Naive thymus-derived CD8-positive, alpha-beta T cell (primary cell): ENCODE data around the gene IRS1. TPM values are rescaled to one million over a fixed set of nuclear protein-coding genes. Genes with fewer than 3 reads are reported as not detected.

ENCODE experiments used
- ATAC-seq, 2 donors: fragments of 150-1000 bp; cut with Tn5 transposase in 1 of 2; sonication (Bioruptor Pico), chemical (Tn5 transposase) in 1 of 2; 1 replicate in 1 of 2; 2 replicates in 1 of 2; pipeline ENCODE4 v1.10.0; 2021; ENCODE audit warnings: mild to moderate bottlenecking in 2 of 2, moderate library complexity in 2 of 2
- POLR2A ChIA-PET: fragments of 350-600 bp; sonication (Branson Sonifier 250); formaldehyde crosslinking; loops from one replicate; lab custom pipeline; 2021; ENCODE audit warnings: antibody characterized with exemption; lab: Charles Lee
- DNase-seq, 10 donors: peaks; one replicate each; pipeline versions ENCODE4 v3.0.0 to v3.0.0-alpha.2; 2020 to 2022
- H3K27ac Mint-ChIP-seq, 10 donors: one replicate each; pipeline ENCODE4 v1.8.0; 2020 to 2022; ENCODE audit warnings: mild to moderate bottlenecking in 10 of 10, mixed read lengths in 10 of 10, moderate library complexity in 4 of 10, inconsistent platforms in 1 of 10
- H3K27me3 Mint-ChIP-seq, 5 donors: one replicate each; pipeline ENCODE4 v1.8.0; 2021 to 2022; ENCODE audit warnings: mixed read lengths in 5 of 5
- H3K36me3 Mint-ChIP-seq, 3 donors: one replicate each; pipeline ENCODE4 v1.8.0; 2020 to 2022; ENCODE audit warnings: mixed read lengths in 3 of 3, mild to moderate bottlenecking in 2 of 3, inconsistent platforms in 1 of 3
- H3K4me1 Mint-ChIP-seq, 4 donors: one replicate each; pipeline ENCODE4 v1.8.0; 2021 to 2022; ENCODE audit warnings: mixed read lengths in 4 of 4
- H3K4me3 Mint-ChIP-seq, 10 donors: one replicate each; pipeline ENCODE4 v1.8.0; 2020 to 2022; ENCODE audit warnings: mild to moderate bottlenecking in 10 of 10, mixed read lengths in 10 of 10, moderate library complexity in 6 of 10, inconsistent platforms in 1 of 10
- H3K9me3 Mint-ChIP-seq, 9 donors: one replicate each; pipeline ENCODE4 v1.8.0; 2020 to 2022; ENCODE audit warnings: mixed read lengths in 9 of 9, mild to moderate bottlenecking in 3 of 9, inconsistent platforms in 1 of 9, moderate library complexity in 1 of 9
- polyA plus RNA-seq, 3 donors: library from polyadenylated mRNA; unstranded; fragments of 300-500 nt; fragmentation: Illumina TruSeq; gene quantifications; one replicate each; pipeline ENCODE4 v1.2.3, GENCODE V29; 2021
- total RNA-seq, 8 experiments: library from RNA in 2 of 8; stranded (reverse) in 2 of 8; gene quantifications; one replicate each; pipeline ENCODE4 v1.2.3 and lab custom pipeline; 2021 to 2026

The IRS1 gene
- total and polyA plus RNA-seq, 5 experiments from 2014 or later, result 0.51 to 14.0 (median 0.84) TPM

- DNase-seq (no peak), ATAC-seq (no peak)
- Mint-ChIP-seq H3K4me1 (peaks cover 12 to 64% (median 31%) of the 10 kb centered on the region in 4 donors), H3K4me3 (peak overlapping the region in 1 of 10 donors; percentile 5), H3K36me3 (no peaks in the 10 kb centered on the region), H3K27ac (peak overlapping the region in 3 of 10 donors; percentile 29 to 98 (median 37)), H3K9me3 (peaks cover 0 to 2% (median 0%) of the 10 kb centered on the region in 9 donors), H3K27me3 (no peaks in the 10 kb centered on the region)
- POLR2A ChIA-PET, result interaction anchor here (3.3 to 4.8 kb wide), 3 partner anchors 10 to 46 kb away, joined by 21 to 28 read pairs (median 26); partner anchors contain the start of genes IRS1 and RHBDD1
Observed at GRCh38 chr2:226788881-226789490, 10.6 kb downstream of the IRS1 start.

GRCh38 chr2:226788064-226788463 is 11.6 kb downstream of the IRS1 start:
- Mint-ChIP-seq H3K4me1 (peaks cover 12 to 63% (median 23%) of the 10 kb centered on the region in 4 donors), H3K27me3 (no peaks in the 10 kb centered on the region), H3K27ac (peak overlapping the region in 1 of 10 donors; percentile 61), H3K4me3 (no peak overlapping the region), H3K36me3 (no peaks in the 10 kb centered on the region), H3K9me3 (peaks cover 0 to 5% (median 0%) of the 10 kb centered on the region in 9 donors)
- POLR2A ChIA-PET, result interaction anchor here (0.7 to 4.8 kb wide), 2 partner anchors 15 to 53 kb away, joined by 3 to 26 read pairs; no protein-coding TSS in a partner anchor
- DNase-seq (no peak), ATAC-seq (no peak)

- ATAC-seq, result no peak
- peak overlapping the region in 2 of 10 donors; percentile 20 to 27 for H3K27ac Mint-ChIP-seq
- H3K4me1 Mint-ChIP-seq, result peaks cover 0 to 60% (median 1%) of the 10 kb centered on the region in 4 donors
- H3K4me3 Mint-ChIP-seq, result no peak overlapping the region
- no peak for DNase-seq
- POLR2A ChIA-PET, result interaction anchor here (0.6 kb wide), 2 partner anchors 15 to 544 kb away, joined by 4 to 6 read pairs; partner anchors contain the start of gene IRS1
- H3K36me3 Mint-ChIP-seq, result peaks cover 0 to 2% (median 0%) of the 10 kb centered on the region in 3 donors
- H3K9me3 Mint-ChIP-seq, result peaks cover 0 to 5% (median 0%) of the 10 kb centered on the region in 9 donors
- H3K27me3 Mint-ChIP-seq, result no peaks in the 10 kb centered on the region
Observed at GRCh38 chr2:226783885-226784284, 15.7 kb downstream of the IRS1 start.

GRCh38 chr2:226782092-226782713 is 17.4 kb downstream of the IRS1 start:
- peaks cover 0 to 5% (median 0%) of the 10 kb centered on the region in 9 donors for H3K9me3 Mint-ChIP-seq
- peaks cover 0 to 57% (median 1%) of the 10 kb centered on the region in 4 donors for H3K4me1 Mint-ChIP-seq
- POLR2A ChIA-PET, result interaction anchor here (0.6 kb wide), 1 partner anchor 8 kb away, joined by 4 read pairs; no protein-coding TSS in a partner anchor
- H3K27me3 Mint-ChIP-seq, result no peaks in the 10 kb centered on the region
- peaks cover 0 to 3% (median 2%) of the 10 kb centered on the region in 3 donors for H3K36me3 Mint-ChIP-seq
- peak overlapping the region in 2 of 10 donors; percentile 76 to 80 for H3K27ac Mint-ChIP-seq
- peak overlapping the region in 2 of 10 donors; percentile 42 to 60 for H3K4me3 Mint-ChIP-seq
- ATAC-seq (no peak), DNase-seq (no peak)

- DNase-seq (no peak), ATAC-seq (no peak)
- POLR2A ChIA-PET, result no interaction called here
- peaks cover 0 to 10% (median 0%) of the 10 kb centered on the region in 9 donors for H3K9me3 Mint-ChIP-seq
- no peaks in the 10 kb centered on the region for H3K27me3 Mint-ChIP-seq
- H3K36me3 Mint-ChIP-seq, result peaks cover 2 to 6% (median 5%) of the 10 kb centered on the region in 3 donors
- H3K27ac Mint-ChIP-seq, result peak overlapping the region in 1 of 10 donors; percentile 76
- H3K4me3 Mint-ChIP-seq, result no peak overlapping the region
- peaks cover 0 to 51% (median 0%) of the 10 kb centered on the region in 4 donors for H3K4me1 Mint-ChIP-seq
Observed at GRCh38 chr2:226780431-226780830, 19.2 kb downstream of the IRS1 start.

- Mint-ChIP-seq H3K36me3 (peaks cover 9 to 21% (median 17%) of the 10 kb centered on the region in 3 donors), H3K4me1 (peaks cover 9 to 59% (median 13%) of the 10 kb centered on the region in 4 donors), H3K27me3 (no peaks in the 10 kb centered on the region), H3K9me3 (peaks cover 2 to 27% (median 11%) of the 10 kb centered on the region in 9 donors), H3K27ac (no peak overlapping the region), H3K4me3 (no peak overlapping the region)
- ATAC-seq, result no peak
- POLR2A ChIA-PET, result no interaction called here
- DNase-seq, result no peak
Observed at GRCh38 chr2:226777611-226778010, 22.0 kb downstream of the IRS1 start.

GRCh38 chr2:226776104-226776503 is 23.5 kb downstream of the IRS1 start:
- H3K27ac Mint-ChIP-seq, result no peak overlapping the region
- no peak overlapping the region for H3K4me3 Mint-ChIP-seq
- POLR2A ChIA-PET, result no interaction called here
- ATAC-seq, result no peak
- H3K27me3 Mint-ChIP-seq, result no peaks in the 10 kb centered on the region
- H3K36me3 Mint-ChIP-seq, result peaks cover 9 to 21% (median 17%) of the 10 kb centered on the region in 3 donors
- H3K9me3 Mint-ChIP-seq, result peaks cover 2 to 27% (median 11%) of the 10 kb centered on the region in 9 donors
- peaks cover 12 to 57% (median 24%) of the 10 kb centered on the region in 4 donors for H3K4me1 Mint-ChIP-seq
- no peak for DNase-seq

- Mint-ChIP-seq H3K36me3 (peaks cover 7 to 21% (median 21%) of the 10 kb centered on the region in 3 donors), H3K27me3 (no peaks in the 10 kb centered on the region), H3K4me1 (peaks cover 15 to 57% (median 26%) of the 10 kb centered on the region in 4 donors), H3K9me3 (peaks cover 2 to 27% (median 11%) of the 10 kb centered on the region in 9 donors), H3K27ac (peak overlapping the region in 1 of 10 donors; percentile 38), H3K4me3 (no peak overlapping the region)
- POLR2A ChIA-PET, result no interaction called here
- no peak for ATAC-seq
- no peak for DNase-seq
Observed at GRCh38 chr2:226775032-226775509, 24.5 kb downstream of the IRS1 start.

- Mint-ChIP-seq H3K9me3 (peaks cover 2 to 27% (median 11%) of the 10 kb centered on the region in 9 donors), H3K27ac (peak overlapping the region in 2 of 10 donors; percentile 27 to 60), H3K36me3 (peaks cover 7 to 21% (median 21%) of the 10 kb centered on the region in 3 donors), H3K4me1 (peaks cover 17 to 45% (median 26%) of the 10 kb centered on the region in 4 donors), H3K4me3 (peak overlapping the region in 7 of 10 donors; percentile 4 to 80 (median 48)), H3K27me3 (no peaks in the 10 kb centered on the region)
- DNase-seq (no peak), ATAC-seq (no peak)
- POLR2A ChIA-PET, result interaction anchor here (1.5 to 3.2 kb wide), 3 partner anchors 17 to 27 kb away, joined by 6 to 26 read pairs (median 9); no protein-coding TSS in a partner anchor
Observed at GRCh38 chr2:226773291-226773690, 26.3 kb downstream of the IRS1 start.

- POLR2A ChIA-PET, result interaction anchor here (1.5 to 3.2 kb wide), 3 partner anchors 18 to 28 kb away, joined by 6 to 26 read pairs (median 9); no protein-coding TSS in a partner anchor
- H3K27ac Mint-ChIP-seq, result peak overlapping the region in 6 of 10 donors; percentile 33 to 79 (median 56)
- DNase-seq (peak in 3 of 10 donors; percentile 20 to 36 (median 22)), ATAC-seq (peak; percentile 69 to 81)
- H3K4me3 Mint-ChIP-seq, result peak overlapping the region; percentile 63 to 88 (median 78)
- peaks cover 7 to 21% (median 20%) of the 10 kb centered on the region in 3 donors for H3K36me3 Mint-ChIP-seq
- no peaks in the 10 kb centered on the region for H3K27me3 Mint-ChIP-seq
- peaks cover 2 to 27% (median 11%) of the 10 kb centered on the region in 9 donors for H3K9me3 Mint-ChIP-seq
- H3K4me1 Mint-ChIP-seq, result peaks cover 18 to 44% (median 26%) of the 10 kb centered on the region in 4 donors
Observed at GRCh38 chr2:226772389-226773179, 27.0 kb downstream of the IRS1 start.

GRCh38 chr2:226771067-226771466 is 28.6 kb downstream of the IRS1 start:
- POLR2A ChIA-PET, result interaction anchor here (1.0 to 3.2 kb wide), 2 partner anchors 19 to 28 kb away, joined by 3 to 26 read pairs; partner anchors contain the start of gene IRS1
- no peak for ATAC-seq
- DNase-seq, result no peak
- Mint-ChIP-seq H3K27ac (peak overlapping the region in 3 of 10 donors; percentile 30 to 44 (median 43)), H3K36me3 (peaks cover 7 to 20% (median 18%) of the 10 kb centered on the region in 3 donors), H3K4me3 (peak overlapping the region in 2 of 10 donors; percentile 3 to 34), H3K9me3 (peaks cover 2 to 23% (median 11%) of the 10 kb centered on the region in 9 donors), H3K27me3 (no peaks in the 10 kb centered on the region), H3K4me1 (peaks cover 18 to 44% (median 26%) of the 10 kb centered on the region in 4 donors)
